ENCODE measurements around the gene RPS26. TPM values are rescaled to one million over a fixed set of nuclear protein-coding genes. Genes with fewer than 3 reads are reported as not detected.
A peak's percentile ranks its signal among the peaks of the same experiment; 100 is the strongest.

RPS26 gene
- total and polyA plus RNA-seq, 2 of the 13 experiments (the other 11 are each of a cell fraction or from before 2014, with no cell fraction given): 150 to 421 TPM

DNA sequence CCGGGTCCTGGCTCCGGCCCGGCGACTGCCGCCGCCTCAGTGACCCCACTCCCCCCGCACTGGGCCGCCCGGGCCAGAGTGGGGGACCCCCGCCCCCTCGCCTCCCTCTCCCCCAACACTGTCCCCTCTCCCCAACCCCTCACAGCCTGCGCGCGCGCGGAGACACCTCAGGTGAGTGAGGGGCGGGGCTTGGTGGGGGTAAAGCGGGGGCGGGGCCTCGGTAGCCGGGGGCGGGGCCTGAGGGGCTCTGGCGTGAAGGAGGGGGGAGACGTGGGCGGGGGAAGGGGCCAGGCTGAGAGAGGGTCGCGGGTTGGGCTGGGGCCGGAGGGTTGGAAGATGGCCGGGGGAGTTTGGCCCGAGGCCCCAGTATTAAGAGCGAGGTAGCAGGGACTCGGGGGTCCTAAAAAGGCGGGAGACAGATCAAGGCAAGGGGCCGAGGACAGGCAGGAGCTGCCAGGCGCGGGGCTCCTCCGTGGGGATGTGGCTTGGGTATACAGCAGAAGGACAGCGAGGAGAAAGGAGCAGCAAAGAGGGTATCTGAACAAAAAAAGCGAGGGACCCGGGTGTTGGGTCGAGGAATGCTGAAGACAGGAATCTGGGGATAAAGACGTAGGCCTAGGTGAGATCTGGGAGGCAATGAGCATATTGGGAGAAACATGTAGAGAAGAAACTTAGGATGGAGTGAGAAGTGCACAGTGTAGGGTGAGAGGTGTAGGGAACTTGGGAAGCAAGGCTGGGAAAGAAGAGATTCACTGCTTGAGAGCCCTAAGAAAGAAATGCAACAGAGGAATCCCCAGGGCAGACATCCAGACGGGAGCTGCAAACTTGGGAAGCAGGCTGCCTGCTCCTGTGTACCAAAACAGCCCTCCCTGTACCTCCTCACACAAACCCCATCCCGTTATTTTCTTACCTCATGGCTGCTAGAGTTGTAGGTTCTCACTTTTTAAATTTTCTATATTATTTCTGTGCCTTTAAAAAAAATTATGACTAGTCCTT is 33.9 kb upstream of the RPS26 start:
- in situ Hi-C loops (cut with HindIII; ENCODE audit: extremely low pct_ligation_motif_present, low pct_unique_long_range_greater_than_20kb): no loop called here
- WGBS (ENCODE audit: low lambda C conversion rate): 38% methylated on average over 33 of the region's 44 CpGs
- peak overlapping the region; percentile 87 for H3K4me2 ChIP-seq (ENCODE audit: low read depth, low read length)
- H3K36me3 ChIP-seq (replicated peaks in 1 of 2; ENCODE audit: control insufficient read depth in 1 of 2, insufficient read depth in 2 of 2, low read length in 2 of 2): peaks cover 9 to 13% of the 10 kb centered on the region in 2 experiments; a peak in 4 of 5 replicates
- H3K9me3 ChIP-seq (ENCODE audit: low read length): no peaks in the 10 kb centered on the region
- no TSS peak for BruUV-seq (replicated peaks)
- CTCF ChIA-PET (ENCODE audit: low intra/inter-chr PET ratio, low total read pairs): no interaction called here
- no peaks in the 10 kb centered on the region for H4K20me1 ChIP-seq (ENCODE audit: insufficient read depth, low read length)
- H3K4me3 ChIP-seq (replicated peaks in 1 of 3; ENCODE audit: insufficient read depth in 1 of 3, low read depth in 2 of 3, low read length in 3 of 3): peak overlapping the region; percentile 59 to 84 (median 69)
- H3K27ac ChIP-seq (ENCODE audit: extremely low read length, insufficient read depth, low read length): peak overlapping the region; percentile 73
- no peaks in the 10 kb centered on the region for H3K79me2 ChIP-seq (ENCODE audit: insufficient read depth, low read length)
- POLR2A ChIA-PET: interaction anchor here (0.7 to 3.0 kb wide), 13 partner anchors 11 to 190 kb away, joined by 3 to 34 read pairs (median 4); partner anchors contain the start of genes DNAJC14, IKZF4, ORMDL2 and RAB5B
- intact Hi-C loops (cut with micrococcal nuclease; ENCODE audit: unreplicated experiment): no loop called here
- ATAC-seq (peak; percentile 33), DNase-seq (ENCODE audit: low spot score) (no peak), FAIRE-seq (no peak)
- peak overlapping the region; percentile 53 for H3K9ac ChIP-seq (ENCODE audit: insufficient read depth, low read depth, low read length)
- H2AFZ ChIP-seq (ENCODE audit: low read length): no peak overlapping the region
- no peaks in the 10 kb centered on the region; a peak in 1 of 5 replicates for H3K27me3 ChIP-seq (ENCODE audit: control insufficient read depth in 1 of 2, insufficient read depth in 2 of 2, low read length in 2 of 2)
- H3K4me1 ChIP-seq (ENCODE audit: insufficient read depth, low read length): peaks cover 75% of the 10 kb centered on the region
- TF ChIP-seq, protein P1, sequence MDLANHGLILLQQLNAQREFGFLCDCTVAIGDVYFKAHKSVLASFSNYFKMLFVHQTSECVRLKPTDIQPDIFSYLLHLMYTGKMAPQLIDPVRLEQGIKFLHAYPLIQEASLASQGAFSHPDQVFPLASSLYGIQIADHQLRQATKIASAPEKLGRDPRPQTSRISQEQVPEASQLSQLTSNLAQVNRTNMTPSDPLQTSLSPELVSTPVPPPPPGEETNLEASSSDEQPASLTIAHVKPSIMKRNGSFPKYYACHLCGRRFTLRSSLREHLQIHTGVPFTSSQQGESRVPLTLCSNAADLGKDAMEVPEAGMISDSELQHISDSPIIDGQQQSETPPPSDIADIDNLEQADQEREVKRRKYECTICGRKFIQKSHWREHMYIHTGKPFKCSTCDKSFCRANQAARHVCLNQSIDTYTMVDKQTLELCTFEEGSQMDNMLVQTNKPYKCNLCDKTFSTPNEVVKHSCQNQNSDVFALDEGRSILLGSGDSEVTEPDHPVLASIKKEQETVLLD (CRISPR knock-in tag; IDR thresholded peaks at IDR 0.05; ENCODE audit: low read depth): no peak
- TF ChIP-seq SMAD1 (CRISPR knock-in tag; IDR thresholded peaks at IDR 0.05; ENCODE audit: borderline replicate concordance, low read depth): no peak
- TF ChIP-seq POLR2G (IDR thresholded peaks at IDR 0.05; ENCODE audit: low read depth, low read length): no peak
- 0 out of 2 replicates have a peak, but pooled peaks have one; percentile 12 for TF ChIP-seq ZNF816 (CRISPR knock-in tag; IDR thresholded peaks at IDR 0.05; ENCODE audit: borderline replicate concordance)
- peak; percentile 75; the same call in 1 of the 2 replicates for TF ChIP-seq GABPB1 (CRISPR knock-in tag; IDR thresholded peaks at IDR 0.05)
- 0 out of 2 replicates have a peak, but pooled peaks have one; percentile 3 for TF ChIP-seq HOXA3 (CRISPR knock-in tag; IDR thresholded peaks at IDR 0.05)
- 0 out of 2 replicates have a peak, but pooled peaks have one; percentile 5 for TF ChIP-seq KMT2A (CRISPR knock-in tag; IDR thresholded peaks at IDR 0.05)
- TF ChIP-seq ZFX (CRISPR knock-in tag; IDR thresholded peaks at IDR 0.05; ENCODE audit: low read depth): 0 out of 2 replicates have a peak, but pooled peaks have one; percentile 10
- TF ChIP-seq, protein P2, sequence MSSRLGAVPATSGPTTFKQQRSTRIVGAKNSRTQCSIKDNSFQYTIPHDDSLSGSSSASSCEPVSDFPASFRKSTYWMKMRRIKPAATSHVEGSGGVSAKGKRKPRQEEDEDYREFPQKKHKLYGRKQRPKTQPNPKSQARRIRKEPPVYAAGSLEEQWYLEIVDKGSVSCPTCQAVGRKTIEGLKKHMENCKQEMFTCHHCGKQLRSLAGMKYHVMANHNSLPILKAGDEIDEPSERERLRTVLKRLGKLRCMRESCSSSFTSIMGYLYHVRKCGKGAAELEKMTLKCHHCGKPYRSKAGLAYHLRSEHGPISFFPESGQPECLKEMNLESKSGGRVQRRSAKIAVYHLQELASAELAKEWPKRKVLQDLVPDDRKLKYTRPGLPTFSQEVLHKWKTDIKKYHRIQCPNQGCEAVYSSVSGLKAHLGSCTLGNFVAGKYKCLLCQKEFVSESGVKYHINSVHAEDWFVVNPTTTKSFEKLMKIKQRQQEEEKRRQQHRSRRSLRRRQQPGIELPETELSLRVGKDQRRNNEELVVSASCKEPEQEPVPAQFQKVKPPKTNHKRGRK (CRISPR knock-in tag; IDR thresholded peaks at IDR 0.05): no peak
- peak; percentile 11; the same call in 1 of the 2 replicates for TF ChIP-seq KDM5A (IDR thresholded peaks at IDR 0.05; ENCODE audit: borderline replicate concordance, low read length)
- no peak for TF ChIP-seq HDAC2 (CRISPR knock-in tag; IDR thresholded peaks at IDR 0.05)
- TF ChIP-seq ZNF549 (CRISPR knock-in tag; IDR thresholded peaks at IDR 0.05): no peak
- TF ChIP-seq, protein P3, sequence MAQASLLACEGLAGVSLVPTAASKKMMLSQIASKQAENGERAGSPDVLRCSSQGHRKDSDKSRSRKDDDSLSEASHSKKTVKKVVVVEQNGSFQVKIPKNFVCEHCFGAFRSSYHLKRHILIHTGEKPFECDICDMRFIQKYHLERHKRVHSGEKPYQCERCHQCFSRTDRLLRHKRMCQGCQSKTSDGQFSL (CRISPR knock-in tag; IDR thresholded peaks at IDR 0.05): peak; percentile 45; the same call in 1 of the 2 replicates
- TF ChIP-seq ZBTB38 (CRISPR knock-in tag; IDR thresholded peaks at IDR 0.05): peak; percentile 36; the same call in 1 of the 2 replicates
- no peak for TF ChIP-seq ZNF563 (CRISPR knock-in tag; IDR thresholded peaks at IDR 0.05)
- TF ChIP-seq SYNCRIP (IDR thresholded peaks at IDR 0.05; ENCODE audit: insufficient read depth, low read depth, low read length): no peak
